Common myeloid progenitor, CD34-positive (primary cell): ENCODE data around the gene BID.
A peak's percentile ranks its signal among the peaks of the same experiment; 100 is the strongest.

ENCODE experiments used
- CTCF ChIA-PET: fragments of 350-600 bp; sonication (Branson Sonifier 250); formaldehyde crosslinking; loops from one replicate; lab custom pipeline; 2021; ENCODE audit warnings: antibody characterized with exemption; lab: Charles Lee
- POLR2A ChIA-PET: fragments of 350-600 bp; sonication (Branson Sonifier 250); formaldehyde crosslinking; loops from one replicate; lab custom pipeline; 2021; ENCODE audit warnings: antibody characterized with exemption; lab: Charles Lee
- DNase-seq, 3 donors: peaks; one replicate each; pipeline versions ENCODE4 v3.0.0 to v3.0.0-alpha.2; 2013
- H3K27ac ChIP-seq, 2 experiments: 1 replicate in 1 of 2; 2 replicates in 1 of 2; pipeline ENCODE4 v1.7.0; 2013; ENCODE audit warnings: inconsistent platforms in 2 of 2, low read length in 2 of 2, mild to moderate bottlenecking in 2 of 2, low read depth in 1 of 2, moderate library complexity in 1 of 2; ENCODE audit not compliant: severe bottlenecking in 2 of 2, insufficient read depth in 1 of 2, poor library complexity in 1 of 2
- H3K27me3 ChIP-seq, 5 experiments: replicated peaks in 2 of 5; 1 replicate in 3 of 5; 2 replicates in 2 of 5; pipeline versions ENCODE4 v1.6.1 to v1.7.0; 2013; ENCODE audit warnings: low read length in 4 of 5, mild to moderate bottlenecking in 2 of 5, moderate library complexity in 2 of 5, inconsistent platforms in 1 of 5; ENCODE audit not compliant: insufficient read depth in 5 of 5, control insufficient read depth in 4 of 5
- H3K36me3 ChIP-seq, 4 experiments: 1 replicate in 2 of 4; 2 replicates in 2 of 4; pipeline versions ENCODE4 v1.6.1 to v1.7.0; 2013; ENCODE audit warnings: low read length in 3 of 4, control low read depth in 1 of 4, mild to moderate bottlenecking in 1 of 4; ENCODE audit not compliant: control insufficient read depth in 4 of 4, insufficient read depth in 4 of 4
- H3K4me1 ChIP-seq, 4 experiments: 1 replicate in 3 of 4; 2 replicates in 1 of 4; pipeline versions ENCODE4 v1.6.1 to v1.7.1; 2013; ENCODE audit warnings: low read length in 3 of 4, mild to moderate bottlenecking in 3 of 4, control low read depth in 1 of 4, inconsistent platforms in 1 of 4, moderate library complexity in 1 of 4; ENCODE audit not compliant: control insufficient read depth in 4 of 4, insufficient read depth in 4 of 4; ENCODE audit errors: control extremely low read depth in 1 of 4
- H3K4me3 ChIP-seq, 7 experiments: 1 replicate in 4 of 7; 2 replicates in 3 of 7; pipeline versions ENCODE4 v1.5.1 to v1.7.0; 2013; ENCODE audit warnings: mild to moderate bottlenecking in 7 of 7, low read length in 6 of 7, moderate library complexity in 6 of 7, inconsistent platforms in 2 of 7, low read depth in 2 of 7, control low read depth in 1 of 7; ENCODE audit not compliant: insufficient read depth in 4 of 7, control insufficient read depth in 1 of 7; ENCODE audit errors: extremely low read depth in 1 of 7
- H3K9me3 ChIP-seq, 5 experiments: 1 replicate in 4 of 5; 2 replicates in 1 of 5; pipeline versions ENCODE4 v1.6.1 to v1.7.1; 2013; ENCODE audit warnings: low read length in 4 of 5, mild to moderate bottlenecking in 2 of 5, inconsistent platforms in 1 of 5, low read depth in 1 of 5, moderate library complexity in 1 of 5; ENCODE audit not compliant: control insufficient read depth in 4 of 5, insufficient read depth in 2 of 5; ENCODE audit errors: control extremely low read depth in 1 of 5
- WGBS: methylation state at CpG from one replicate; pipeline ENCODE4 v1.1.5; 2013; ENCODE audit not compliant: insufficient coverage; 5-methylcytosine and 5-hydroxymethylcytosine counted together

The BID gene

GRCh38 chr22:17775781-17776465 lies 1.7 kb upstream of the BID start:
- Histone ChIP-seq H3K4me3 (no peak overlapping the region), H3K9me3 (no peaks in the 10 kb centered on the region), H3K36me3 (no peaks in the 10 kb centered on the region), H3K27me3 (no peaks in the 10 kb centered on the region), H3K4me1 (peaks cover 4 to 86% (median 73%) of the 10 kb centered on the region in 4 experiments), H3K27ac (no peak overlapping the region)
- no peak for DNase-seq
- WGBS = 89% methylated on average over 7 of the region's 10 CpGs
- CTCF ChIA-PET = interaction anchor here (1.0 to 1.7 kb wide), 2 partner anchors 10 to 11 kb away, joined by 3 to 5 read pairs; no protein-coding TSS in a partner anchor
- POLR2A ChIA-PET = no interaction called here

- H3K27me3 ChIP-seq = no peaks in the 10 kb centered on the region
- ChIA-PET POLR2A (no interaction called here), CTCF (no interaction called here)
- no peak for DNase-seq
- H3K4me1 ChIP-seq = peaks cover 4 to 86% (median 73%) of the 10 kb centered on the region in 4 experiments
- no peaks in the 10 kb centered on the region for H3K9me3 ChIP-seq
- peaks cover 0 to 4% (median 0%) of the 10 kb centered on the region in 4 experiments for H3K36me3 ChIP-seq
- H3K27ac ChIP-seq = peak overlapping the region in 1 of 2 experiments; percentile 25
- 92% methylated on average over 26 of the region's 27 CpGs for WGBS
- H3K4me3 ChIP-seq = peak overlapping the region in 5 of 7 experiments; percentile 43 to 80 (median 75)
Measured at GRCh38 chr22:17774926-17775685, 837 bp upstream of the BID start.

GRCh38 chr22:17773606-17774205 lies 563 bp downstream of the BID start:
- Histone ChIP-seq H3K36me3 (peaks cover 0 to 12% (median 3%) of the 10 kb centered on the region in 4 experiments), H3K4me1 (peaks cover 4 to 87% (median 75%) of the 10 kb centered on the region in 4 experiments), H3K4me3 (peak overlapping the region; percentile 59 to 80 (median 76)), H3K27me3 (no peaks in the 10 kb centered on the region), H3K9me3 (no peaks in the 10 kb centered on the region), H3K27ac (peak overlapping the region in 1 of 2 experiments; percentile 64)
- POLR2A ChIA-PET = interaction anchor here (1.0 to 2.8 kb wide), 3 partner anchors 10 to 309 kb away, joined by 3 to 12 read pairs (median 3); no protein-coding TSS in a partner anchor
- DNase-seq = peak; percentile 27 to 72 (median 59)
- CTCF ChIA-PET = interaction anchor here (0.9 to 5.5 kb wide), 8 partner anchors 7 to 215 kb away, joined by 3 to 47 read pairs (median 6); no protein-coding TSS in a partner anchor
- 3% methylated on average over 29 of the region's 47 CpGs for WGBS

GRCh38 chr22:17772958-17773605 lies 1.2 kb downstream of the BID start:
- ChIA-PET CTCF (interaction anchor here (0.9 to 5.5 kb wide), 9 partner anchors 8 to 304 kb away, joined by 3 to 47 read pairs (median 6); partner anchors contain the start of gene PEX26), POLR2A (interaction anchor here (1.0 to 2.8 kb wide), 3 partner anchors 9 to 310 kb away, joined by 3 to 12 read pairs (median 3); no protein-coding TSS in a partner anchor)
- no peaks in the 10 kb centered on the region for H3K9me3 ChIP-seq
- H3K4me3 ChIP-seq = peak overlapping the region; percentile 59 to 80 (median 76)
- H3K4me1 ChIP-seq = peaks cover 4 to 82% (median 72%) of the 10 kb centered on the region in 4 experiments
- WGBS = 20% methylated on average over 12 of the region's 18 CpGs
- H3K36me3 ChIP-seq = peaks cover 0 to 15% (median 3%) of the 10 kb centered on the region in 4 experiments
- H3K27me3 ChIP-seq = no peaks in the 10 kb centered on the region
- no peak for DNase-seq
- H3K27ac ChIP-seq = peak overlapping the region in 1 of 2 experiments; percentile 64

GRCh38 chr22:17772249-17772957 lies 1.9 kb downstream of the BID start:
- no peaks in the 10 kb centered on the region for H3K9me3 ChIP-seq
- no peaks in the 10 kb centered on the region for H3K27me3 ChIP-seq
- ChIA-PET POLR2A (interaction anchor here (2.8 kb wide), 1 partner anchor 12 kb away, joined by 12 read pairs; no protein-coding TSS in a partner anchor), CTCF (interaction anchor here (1.1 to 5.5 kb wide), 9 partner anchors 8 to 305 kb away, joined by 3 to 47 read pairs (median 6); partner anchors contain the start of gene PEX26)
- peak overlapping the region in 1 of 2 experiments; percentile 71 for H3K27ac ChIP-seq
- H3K4me3 ChIP-seq = peak overlapping the region in 6 of 7 experiments; percentile 72 to 80 (median 76)
- H3K4me1 ChIP-seq = peaks cover 6 to 75% (median 65%) of the 10 kb centered on the region in 4 experiments
- peaks cover 0 to 16% (median 3%) of the 10 kb centered on the region in 4 experiments for H3K36me3 ChIP-seq
- 88% methylated on average over 17 of the region's 21 CpGs for WGBS
- no peak for DNase-seq
